Measurements from ENCODE around the gene FGD2. TPM values are rescaled to one million over a fixed set of nuclear protein-coding genes. Genes with fewer than 3 reads are reported as not detected.

Gene FGD2
- total and polyA plus RNA-seq, 3 donors from 2014 or later: 5.8 to 16.0 (median 7.0) TPM

GRCh38 chr6:37054171-37054570, 48.7 kb downstream of the FGD2 start:
- Histone ChIP-seq H3K4me1 (peaks cover 24% of the 10 kb centered on the region), H3K27ac (no peak overlapping the region), H3K36me3 (ENCODE audit: low read depth, missing control alignments) (no peaks in the 10 kb centered on the region), H3K4me3 (no peak overlapping the region), H3K9me3 (no peaks in the 10 kb centered on the region), H3K27me3 (no peaks in the 10 kb centered on the region)
- WGBS, 2 donors: 90 to 97% methylated on average over 11 of the region's 11 CpGs
- TF ChIP-seq POLR2A (IDR thresholded peaks at IDR 0.05): no peak
- TF ChIP-seq CTCF (IDR thresholded peaks at IDR 0.05): no peak
- no peak for DNase-seq
- intact Hi-C loops (cut with DNase I; ENCODE audit: low total_unique reads): loop anchor here (5.0 kb wide), 1 partner anchor 118 kb away; the partner anchor contains the start of gene PIM1

- intact Hi-C loops (cut with DNase I; ENCODE audit: low total_unique reads): loop anchor here (5.0 kb wide), 1 partner anchor 118 kb away; the partner anchor contains the start of gene PIM1
- H3K9me3 ChIP-seq: no peaks in the 10 kb centered on the region
- no peak for DNase-seq
- no peak overlapping the region for H3K27ac ChIP-seq
- H3K4me1 ChIP-seq: peaks cover 28% of the 10 kb centered on the region
- no peak overlapping the region for H3K4me3 ChIP-seq
- no peaks in the 10 kb centered on the region for H3K36me3 ChIP-seq (ENCODE audit: low read depth, missing control alignments)
- WGBS, 2 donors: 97% methylated on average over 9 of the region's 9 CpGs
- TF ChIP-seq POLR2A (IDR thresholded peaks at IDR 0.05): no peak
- no peak for TF ChIP-seq CTCF (IDR thresholded peaks at IDR 0.05)
- no peaks in the 10 kb centered on the region for H3K27me3 ChIP-seq
These were observed 49.1 kb downstream of the FGD2 start for GRCh38 chr6:37054580-37054979.

GRCh38 chr6:37056112-37056403, 50.6 kb downstream of the FGD2 start:
- TF ChIP-seq CTCF (IDR thresholded peaks at IDR 0.05) (no peak), POLR2A (IDR thresholded peaks at IDR 0.05) (no peak)
- no peak for DNase-seq
- no peak overlapping the region for H3K4me3 ChIP-seq
- H3K9me3 ChIP-seq: no peaks in the 10 kb centered on the region
- intact Hi-C loops (cut with DNase I; ENCODE audit: low total_unique reads): no loop called here
- no peaks in the 10 kb centered on the region for H3K36me3 ChIP-seq (ENCODE audit: low read depth, missing control alignments)
- H3K4me1 ChIP-seq: peaks cover 19% of the 10 kb centered on the region
- H3K27me3 ChIP-seq: no peaks in the 10 kb centered on the region
- 80 to 82% methylated on average over 1 to 8 of the region's 8 CpGs for WGBS, 2 donors
- H3K27ac ChIP-seq: no peak overlapping the region

- Histone ChIP-seq H3K27me3 (no peaks in the 10 kb centered on the region), H3K36me3 (ENCODE audit: low read depth, missing control alignments) (no peaks in the 10 kb centered on the region), H3K4me1 (peaks cover 13% of the 10 kb centered on the region), H3K27ac (no peak overlapping the region), H3K9me3 (no peaks in the 10 kb centered on the region), H3K4me3 (no peak overlapping the region)
- no peak for TF ChIP-seq CTCF (IDR thresholded peaks at IDR 0.05)
- no peak for TF ChIP-seq POLR2A (IDR thresholded peaks at IDR 0.05)
- WGBS, 2 donors: 91 to 92% methylated on average over 10 to 16 of the region's 16 CpGs
- DNase-seq: no peak
- intact Hi-C loops (cut with DNase I; ENCODE audit: low total_unique reads): no loop called here
These were observed 51.1 kb downstream of the FGD2 start for GRCh38 chr6:37056439-37057127.

GRCh38 chr6:37057128-37057471, 51.6 kb downstream of the FGD2 start:
- Histone ChIP-seq H3K9me3 (no peaks in the 10 kb centered on the region), H3K36me3 (ENCODE audit: low read depth, missing control alignments) (no peaks in the 10 kb centered on the region), H3K27ac (no peak overlapping the region), H3K4me1 (peaks cover 11% of the 10 kb centered on the region), H3K27me3 (no peaks in the 10 kb centered on the region), H3K4me3 (no peak overlapping the region)
- TF ChIP-seq POLR2A (IDR thresholded peaks at IDR 0.05) (no peak), CTCF (IDR thresholded peaks at IDR 0.05) (no peak)
- DNase-seq: no peak
- 94 to 97% methylated on average over 4 of the region's 4 CpGs for WGBS, 2 donors
- intact Hi-C loops (cut with DNase I; ENCODE audit: low total_unique reads): no loop called here

Measured in testis (tissue), 3 donors.